HG03039 (cell line): ENCODE data around the gene SPOCK1.
"Not testable (repeated sequence)": the region's sequence is repeated elsewhere in the genome, so short reads cannot be mapped to it uniquely, and the experiment has no call there.

Experiments used
- ATAC-seq: cut with Tn5 transposase; IDR thresholded peaks from one replicate; pipeline ENCODE4 v1.9.1; 2021; ENCODE audit warnings: mild to moderate bottlenecking, moderate library complexity; ENCODE audit not compliant: unreplicated experiment

The SPOCK1 gene

DNA sequence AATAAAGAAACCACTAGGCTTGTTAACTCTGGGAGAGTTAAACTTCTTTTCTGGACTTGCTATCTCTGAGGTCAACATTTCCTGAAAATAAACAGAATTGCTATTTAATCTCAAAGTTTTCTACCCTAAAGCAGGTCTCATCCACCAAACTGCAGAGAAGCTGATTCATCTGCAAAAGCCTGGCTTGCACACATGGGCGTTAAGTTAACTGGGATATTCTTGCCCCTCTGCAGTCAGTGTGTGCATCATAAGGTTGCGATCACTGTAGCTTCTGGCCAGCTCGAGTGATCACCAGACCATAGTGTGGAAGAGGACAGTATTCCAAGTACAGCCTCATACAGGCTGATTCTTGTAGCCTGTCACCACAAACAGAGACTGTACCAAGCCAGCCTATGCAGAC, 99.2 kb downstream of the SPOCK1 start:
- ATAC-seq: no peak

DNA sequence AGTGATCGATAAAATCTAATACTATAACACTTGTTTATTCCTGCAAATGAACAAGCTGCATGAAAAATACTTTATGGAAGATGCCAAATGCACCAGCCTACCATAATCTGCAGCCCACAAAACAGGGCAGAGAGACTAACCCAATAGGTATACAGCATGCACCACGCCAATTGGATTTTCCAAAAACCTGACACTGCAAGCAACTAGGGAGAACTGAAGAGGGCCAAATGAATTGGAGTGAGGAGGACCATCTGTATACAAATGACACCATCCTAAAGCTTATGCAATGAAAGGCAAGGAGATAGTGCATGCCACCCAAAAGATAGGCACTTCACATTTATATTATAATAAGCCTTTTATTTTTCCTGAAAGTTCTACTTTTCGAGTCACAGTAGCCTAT, 100.4 kb downstream of the SPOCK1 start:
- ATAC-seq: no peak

DNA sequence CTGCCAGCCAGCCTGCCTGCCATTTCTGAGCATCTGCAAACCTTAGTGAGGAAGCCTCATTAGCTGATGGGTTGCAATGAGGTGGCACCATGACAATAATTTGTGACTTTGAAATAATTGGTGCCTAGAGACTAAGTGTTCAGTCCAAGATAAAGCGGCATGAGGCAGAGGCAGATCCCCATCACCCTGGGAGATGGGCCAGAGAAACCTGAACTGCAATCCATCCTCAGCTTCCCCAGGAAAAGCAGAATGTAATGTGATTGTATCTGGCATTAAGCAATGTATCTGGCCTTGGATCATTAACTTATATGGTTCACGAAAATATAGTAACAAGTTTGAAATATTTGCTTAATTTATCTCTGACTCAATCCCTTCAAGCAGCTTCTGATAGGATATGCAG, 101.0 kb downstream of the SPOCK1 start:
- no peak for ATAC-seq

DNA sequence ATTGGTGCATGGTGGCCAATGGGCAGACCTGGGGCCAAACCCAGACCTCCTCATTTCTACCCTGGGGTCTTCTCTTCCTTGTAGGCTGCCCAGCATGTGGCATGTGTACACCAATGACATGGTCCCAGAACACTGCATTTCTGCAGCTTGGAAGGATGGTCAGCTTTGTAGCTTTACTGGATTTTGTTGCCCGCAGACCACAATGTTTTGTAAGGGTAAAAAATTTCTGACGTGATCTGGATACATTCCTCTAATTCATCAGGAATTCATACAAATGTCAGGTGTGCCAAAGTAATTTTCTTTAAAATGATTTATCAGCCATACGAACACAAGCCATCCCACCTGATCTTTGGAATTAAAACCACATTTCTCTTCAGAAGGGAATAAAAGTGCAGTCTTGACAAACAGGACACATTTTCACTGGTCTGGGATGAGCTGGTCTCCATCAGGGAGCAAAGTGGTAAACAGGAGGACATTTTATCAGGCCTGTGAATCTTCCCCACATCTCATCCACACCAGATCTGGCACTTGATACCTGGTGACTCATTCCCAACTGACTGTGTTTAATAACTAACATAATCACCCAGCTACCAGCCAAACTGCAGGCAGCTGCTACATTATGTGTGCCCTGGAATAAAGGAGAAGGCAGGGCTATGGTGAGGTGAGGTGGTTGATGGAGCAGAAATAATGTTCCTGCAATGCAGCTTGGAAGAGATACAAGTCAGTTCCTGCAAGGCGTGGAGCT, 103.9 kb downstream of the SPOCK1 start:
- ATAC-seq: no peak

DNA sequence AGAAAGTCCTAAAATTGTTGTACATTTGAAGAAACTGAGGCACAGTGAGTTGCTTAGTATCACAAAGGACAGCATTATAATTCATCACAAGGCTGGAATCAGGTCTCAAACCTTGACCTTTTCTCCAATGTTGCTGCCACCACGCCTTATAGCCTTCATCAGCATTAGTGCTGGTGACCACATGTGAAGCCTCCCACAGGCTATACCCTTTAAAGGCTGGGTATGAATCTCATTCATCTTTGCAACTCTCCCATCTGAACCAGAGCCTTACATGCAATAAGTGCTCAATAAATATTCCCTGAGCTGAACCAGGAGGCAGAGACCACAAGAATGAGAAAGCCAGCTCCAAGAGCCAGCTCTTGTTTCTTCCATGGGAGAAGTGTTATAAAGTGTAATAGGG, 104.7 kb downstream of the SPOCK1 start:
- ATAC-seq: no peak

DNA sequence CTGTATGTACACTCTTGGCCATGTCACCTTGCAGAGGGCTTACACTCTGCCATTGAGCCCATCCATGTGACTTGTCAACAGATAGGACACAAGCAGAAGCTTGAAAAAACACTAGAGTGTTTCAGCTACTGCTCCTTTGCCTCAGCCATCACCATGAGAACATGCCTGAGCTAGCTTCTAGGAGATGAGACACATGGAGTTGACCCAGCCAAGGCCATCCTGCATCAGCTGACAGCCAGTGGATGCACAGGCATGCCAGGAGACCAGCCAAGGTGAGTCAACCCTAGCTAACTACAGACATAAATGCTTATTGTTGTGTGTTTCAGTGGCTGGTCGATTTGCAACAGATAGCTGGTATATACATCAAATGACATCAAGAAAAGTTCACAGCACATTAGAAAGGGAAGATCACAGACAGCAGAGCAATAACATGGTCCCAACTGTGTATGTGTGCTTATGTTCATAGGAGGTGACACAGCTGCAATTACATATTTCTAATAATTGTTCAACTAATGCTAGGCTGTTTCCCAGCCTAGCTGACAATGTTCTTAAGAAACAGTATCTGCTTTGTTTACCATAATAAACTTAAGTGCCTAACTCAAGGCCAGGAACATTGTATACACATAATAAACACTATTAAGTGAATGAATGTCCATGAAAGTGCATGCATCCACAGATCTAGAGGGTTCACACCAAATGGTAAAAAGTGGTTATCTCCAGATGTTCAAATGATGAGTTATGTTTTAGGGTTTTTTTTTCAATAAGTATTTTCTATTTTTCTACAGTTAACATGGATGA, 105.7 kb downstream of the SPOCK1 start:
- ATAC-seq: no peak

DNA sequence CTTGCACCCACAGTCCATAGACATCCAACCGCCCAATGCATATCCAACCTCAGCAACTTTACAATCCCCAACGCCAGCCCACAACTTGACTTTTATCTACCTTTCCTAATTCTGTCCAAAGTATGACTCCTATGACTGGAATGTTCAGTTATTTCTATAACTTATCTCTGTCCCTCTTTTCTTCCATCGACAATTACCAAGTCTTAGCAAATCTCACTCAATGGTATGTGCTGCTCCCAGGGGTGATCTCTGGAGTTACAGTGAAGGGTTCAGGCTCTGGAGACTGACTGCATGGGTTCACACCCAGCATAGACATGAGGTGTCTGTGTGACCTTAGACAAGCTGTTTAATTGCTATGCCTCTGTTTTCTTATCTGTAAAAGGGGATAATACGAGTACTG, 106.9 kb downstream of the SPOCK1 start:
- ATAC-seq: no peak

DNA sequence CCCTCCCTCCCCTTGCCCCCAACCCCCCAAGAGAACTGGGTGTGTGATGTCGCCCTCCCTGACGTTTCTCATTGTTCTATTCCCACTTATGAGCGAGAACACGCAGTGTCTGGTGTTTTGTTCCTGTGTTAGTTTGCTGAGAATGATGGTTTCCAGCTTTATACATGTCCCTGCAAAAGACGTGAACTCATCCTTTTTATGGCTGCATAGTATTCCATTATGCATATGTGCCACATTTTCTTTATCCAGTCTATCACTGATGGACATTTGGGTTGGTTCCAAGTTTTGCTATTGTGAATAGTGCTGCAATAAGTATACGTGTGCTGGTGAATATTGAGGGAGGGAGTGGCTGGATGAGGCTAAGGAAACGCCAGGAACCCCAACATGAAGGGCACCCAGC, 108.1 kb downstream of the SPOCK1 start:
- not testable (repeated sequence) for ATAC-seq

DNA sequence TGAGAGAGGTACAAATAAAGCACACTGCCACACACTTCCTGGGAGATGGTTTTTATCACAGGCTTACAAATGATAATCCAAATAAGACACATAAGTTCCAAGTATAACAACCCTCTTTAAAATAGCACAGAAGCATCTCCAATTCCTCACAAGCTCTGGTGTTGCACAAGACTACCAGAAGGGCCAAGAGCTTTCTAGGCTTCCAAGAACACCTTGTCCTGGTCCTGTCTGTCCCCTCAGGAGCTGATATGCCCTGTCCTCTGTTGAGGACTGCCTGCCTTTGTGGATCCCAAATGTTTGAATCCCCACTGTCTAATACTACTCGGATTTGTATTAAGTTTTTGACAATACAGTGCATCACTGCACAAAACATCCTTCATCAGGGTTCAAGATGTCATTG, 110.1 kb downstream of the SPOCK1 start:
- ATAC-seq: no peak

DNA sequence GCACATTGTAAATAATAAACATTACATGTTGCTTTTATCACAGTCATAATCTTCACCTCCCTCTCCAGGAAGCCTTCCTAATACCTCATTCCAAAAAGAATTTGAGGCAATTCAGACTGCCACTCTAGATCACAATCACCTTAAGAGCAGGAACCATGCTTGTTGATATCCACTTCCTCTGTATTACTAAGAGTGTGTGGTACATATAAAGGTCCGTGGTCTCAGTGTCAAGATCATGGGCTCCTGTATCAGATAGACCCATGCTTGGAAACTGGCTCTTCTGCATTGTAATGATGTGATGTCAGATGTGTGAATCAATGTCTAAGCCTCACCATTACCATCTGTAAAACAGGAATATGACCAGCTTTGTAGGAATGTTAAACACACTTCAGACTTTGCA, 114.1 kb downstream of the SPOCK1 start:
- ATAC-seq: no peak

DNA sequence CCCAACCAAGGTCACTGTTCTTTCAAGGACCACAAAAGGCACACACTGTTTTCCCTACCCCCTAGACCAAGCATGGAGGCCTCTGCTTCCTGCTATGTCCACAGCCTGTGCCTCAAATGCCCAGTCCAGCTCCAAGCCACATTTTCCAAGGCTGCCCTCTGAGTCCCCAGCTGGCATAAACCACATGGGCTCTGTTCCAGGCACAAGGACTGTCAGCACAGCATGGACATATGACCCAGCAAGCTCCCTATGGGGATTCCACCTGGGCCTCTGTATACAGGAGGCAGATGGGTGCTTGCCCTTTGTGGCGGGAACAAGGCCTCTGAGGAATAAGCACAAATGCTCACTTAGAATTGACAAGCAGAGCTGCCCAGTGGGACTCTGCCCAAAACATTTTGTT, 115.2 kb downstream of the SPOCK1 start:
- no peak for ATAC-seq

DNA sequence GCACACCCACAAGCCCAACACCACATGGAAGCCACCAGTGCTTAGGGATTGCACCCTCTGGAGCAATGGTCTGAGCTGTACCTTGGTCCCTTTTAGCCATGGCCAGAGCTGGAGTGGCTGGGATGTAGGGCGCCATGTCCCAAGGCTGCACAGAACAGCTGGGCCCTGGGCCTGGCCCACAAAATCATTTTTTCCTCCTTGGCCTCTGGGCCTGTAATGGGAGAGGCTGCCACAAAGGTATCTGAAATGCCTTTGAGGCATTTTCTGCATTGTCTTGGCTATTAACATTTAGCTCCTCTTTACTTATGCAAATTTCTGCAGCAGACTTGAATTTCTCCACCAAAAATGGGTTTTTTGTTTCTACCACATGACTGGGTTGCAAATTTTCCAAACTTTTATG, 117.6 kb downstream of the SPOCK1 start:
- ATAC-seq: no peak

DNA sequence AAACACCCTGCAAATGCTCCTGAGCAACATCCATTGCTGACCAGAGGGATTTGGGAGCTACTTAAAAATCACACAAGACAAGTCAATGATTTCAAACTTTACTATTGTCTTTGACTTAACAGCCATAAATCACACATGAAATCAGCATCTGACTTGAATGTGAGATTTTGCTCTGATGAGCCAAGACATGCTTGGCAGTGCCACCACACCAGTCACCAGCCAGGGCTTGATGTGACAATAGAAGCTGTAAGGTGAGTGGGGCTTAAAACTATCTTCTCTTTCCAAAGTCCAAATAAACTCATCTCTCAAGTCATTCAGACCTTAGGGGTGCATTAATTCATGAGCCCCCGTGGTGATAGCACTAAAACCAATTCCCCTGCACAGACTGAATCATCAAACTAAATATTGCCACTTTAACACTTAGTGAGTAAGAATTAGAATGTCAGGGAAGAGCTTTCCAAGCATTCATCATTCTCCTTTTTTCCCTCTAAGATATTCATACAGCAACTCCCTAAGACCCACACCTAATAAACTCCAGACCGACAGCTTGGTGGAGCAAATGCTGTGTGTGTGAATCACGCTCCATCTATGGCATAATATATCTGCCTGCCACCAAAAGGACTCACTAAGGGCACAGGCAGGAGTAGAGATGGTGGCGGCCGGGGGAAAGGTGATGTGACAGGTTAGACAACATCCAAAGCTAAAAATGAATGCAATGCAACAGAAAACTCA, 119.4 kb downstream of the SPOCK1 start:
- ATAC-seq: no peak

DNA sequence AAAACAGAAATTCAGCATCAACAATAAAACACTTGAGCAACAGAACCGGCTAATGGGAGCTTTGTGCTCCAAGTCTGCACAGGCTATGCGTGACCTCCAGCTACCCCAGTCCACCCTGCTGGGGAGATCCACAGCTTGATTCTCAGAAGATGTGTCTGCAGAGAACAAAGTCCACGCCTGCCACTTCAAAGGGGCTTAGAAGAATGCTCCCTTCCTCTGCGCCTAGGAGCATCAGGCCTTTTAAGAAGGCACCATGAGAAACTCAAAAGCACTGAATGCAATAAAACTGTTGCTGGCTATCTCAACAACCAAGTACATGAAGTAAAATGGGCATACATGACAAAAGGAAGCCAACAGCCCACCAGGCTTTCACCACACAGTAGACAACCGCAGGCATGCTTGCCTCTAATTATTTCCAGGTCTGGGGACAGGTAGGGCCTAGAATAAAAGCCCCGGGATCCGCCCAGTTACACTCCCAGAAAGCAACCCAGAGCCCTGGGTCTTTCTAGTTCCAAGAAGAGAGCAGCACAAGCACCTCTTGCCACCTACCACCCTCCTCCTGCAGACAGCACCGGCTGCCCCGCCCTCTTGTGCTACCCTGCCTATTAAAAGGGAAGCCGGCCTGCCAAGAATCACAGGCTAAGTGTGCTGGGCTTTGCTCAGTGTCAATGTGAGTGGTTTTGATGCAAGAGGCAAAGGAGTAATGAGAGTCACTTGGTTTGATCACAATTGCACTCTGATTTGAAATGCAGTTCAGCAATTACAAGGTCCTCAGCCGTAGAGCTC, 123.2 kb downstream of the SPOCK1 start:
- ATAC-seq: no peak

DNA sequence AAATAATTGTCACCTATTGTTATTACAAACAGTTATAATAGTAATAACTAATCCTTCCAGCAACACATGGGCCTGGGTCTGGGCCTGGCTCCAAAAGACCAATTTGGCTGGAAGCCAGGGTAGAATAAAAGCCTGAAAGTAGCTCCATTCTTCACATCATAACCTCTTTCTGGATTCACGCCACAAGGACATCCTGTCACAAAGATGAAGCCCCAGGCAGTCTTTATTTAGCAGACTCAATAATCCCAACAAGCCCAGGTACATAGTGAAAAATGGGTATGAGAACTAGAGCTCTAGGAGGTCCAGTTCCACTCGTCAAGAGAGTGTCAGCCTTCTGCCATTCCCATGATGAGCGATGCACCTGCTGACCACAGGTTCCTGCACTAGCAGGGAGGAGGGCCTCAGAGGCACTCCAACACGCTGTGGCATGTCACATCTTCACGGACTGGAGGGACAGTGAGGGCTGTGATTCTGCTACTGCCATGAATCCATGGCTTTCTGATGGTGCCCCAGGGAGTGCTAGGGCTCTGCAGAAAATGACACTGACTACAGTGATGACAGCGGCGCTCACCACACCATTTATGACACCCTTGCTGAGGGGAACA, 124.9 kb downstream of the SPOCK1 start:
- no peak for ATAC-seq

DNA sequence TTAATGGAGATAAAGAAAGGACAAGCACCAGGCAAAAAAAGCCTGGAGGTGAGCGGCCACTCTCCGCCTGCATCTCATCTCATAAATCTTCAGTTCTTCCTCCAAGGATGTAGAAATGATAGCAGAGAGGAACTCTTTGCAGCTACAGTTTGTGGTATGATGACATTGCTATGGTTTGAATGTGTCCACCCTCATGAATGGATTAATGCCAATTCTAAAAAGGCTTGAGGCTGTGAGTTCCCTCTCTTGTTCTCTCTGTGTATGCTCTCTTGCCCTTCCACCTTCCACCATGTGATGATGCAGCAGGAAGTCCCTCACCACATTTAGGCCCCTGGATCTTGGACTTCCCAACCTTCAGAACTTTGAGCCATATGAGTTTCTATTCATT, 126.4 kb downstream of the SPOCK1 start:
- ATAC-seq: no peak

DNA sequence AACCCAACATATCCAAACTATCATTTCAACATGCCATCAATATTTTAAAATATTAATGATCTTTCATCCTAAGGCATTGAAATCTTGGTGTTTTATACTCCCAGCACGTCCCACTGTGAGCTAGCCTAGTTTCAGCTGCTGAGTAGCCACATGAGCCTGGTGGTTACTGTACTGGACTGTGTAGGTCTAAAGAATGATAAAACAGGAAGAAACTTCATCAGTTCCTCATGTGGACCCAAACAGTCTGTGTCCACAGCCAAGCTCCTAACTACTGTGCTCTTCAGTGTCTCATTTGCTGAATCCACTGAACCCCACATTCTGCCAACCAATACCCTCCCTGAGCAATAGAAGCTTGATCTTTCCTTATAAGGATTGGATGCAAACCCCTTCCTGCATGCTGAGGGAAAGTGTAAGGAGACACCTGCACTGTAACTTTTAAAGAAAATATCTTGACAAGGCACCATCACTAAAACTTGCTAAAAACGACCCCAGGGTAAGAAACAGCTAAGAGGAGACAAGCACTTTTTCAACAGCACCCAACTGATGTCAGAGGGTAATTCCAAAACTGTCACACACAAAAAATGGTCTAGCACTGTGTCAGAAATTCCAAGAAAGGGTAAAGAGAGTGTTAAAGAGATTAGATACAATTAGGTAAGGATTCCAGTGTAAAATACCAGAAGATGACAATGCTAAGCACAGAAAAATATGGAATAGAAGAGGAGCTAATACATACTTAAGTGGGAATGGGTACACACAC, 126.9 kb downstream of the SPOCK1 start:
- ATAC-seq: no peak

DNA sequence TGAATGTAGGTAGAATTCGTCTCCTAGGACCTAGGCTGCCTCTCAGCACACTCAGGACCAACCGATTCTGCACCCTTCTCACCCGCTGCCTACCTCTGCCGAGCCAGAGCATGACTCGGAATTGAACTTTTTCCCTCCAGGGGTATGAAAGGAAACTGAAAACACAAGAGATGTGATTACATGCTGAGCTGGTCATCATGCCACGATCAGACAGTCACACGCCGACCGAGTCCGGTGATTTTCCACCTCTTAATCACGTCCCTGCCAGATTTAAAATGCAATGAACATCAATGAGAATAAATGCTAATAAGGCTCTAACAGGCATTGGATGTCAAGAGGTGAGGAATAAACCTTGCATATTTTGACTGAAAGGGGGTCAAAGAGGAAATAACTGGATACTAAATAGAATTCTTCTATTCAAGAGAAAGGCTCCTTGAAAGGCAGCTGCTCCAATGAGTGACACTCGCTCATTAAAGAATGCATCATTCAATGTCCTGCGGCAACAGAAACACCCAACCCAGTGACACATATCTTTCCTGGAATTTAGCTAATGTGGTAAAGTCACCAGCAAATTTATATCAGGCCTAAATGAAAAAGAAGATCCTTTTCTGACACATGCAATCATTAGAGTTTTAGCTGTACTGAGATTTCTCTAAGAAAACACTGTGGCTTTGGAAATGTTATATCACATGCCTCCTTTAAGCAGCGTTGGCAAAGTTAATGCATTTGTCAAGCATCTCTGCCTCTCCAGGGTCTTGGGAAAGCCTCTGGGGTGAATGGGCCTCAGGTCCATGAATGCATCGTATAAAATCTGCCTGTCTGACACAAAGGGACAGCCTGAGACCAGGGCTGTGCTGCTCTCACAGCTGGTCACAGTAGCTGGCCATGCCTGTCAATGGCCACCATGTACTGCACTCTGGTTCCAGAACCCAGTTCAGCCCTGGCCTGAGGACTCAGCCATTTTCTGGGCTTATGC, 128.7 kb downstream of the SPOCK1 start:
- no peak for ATAC-seq

DNA sequence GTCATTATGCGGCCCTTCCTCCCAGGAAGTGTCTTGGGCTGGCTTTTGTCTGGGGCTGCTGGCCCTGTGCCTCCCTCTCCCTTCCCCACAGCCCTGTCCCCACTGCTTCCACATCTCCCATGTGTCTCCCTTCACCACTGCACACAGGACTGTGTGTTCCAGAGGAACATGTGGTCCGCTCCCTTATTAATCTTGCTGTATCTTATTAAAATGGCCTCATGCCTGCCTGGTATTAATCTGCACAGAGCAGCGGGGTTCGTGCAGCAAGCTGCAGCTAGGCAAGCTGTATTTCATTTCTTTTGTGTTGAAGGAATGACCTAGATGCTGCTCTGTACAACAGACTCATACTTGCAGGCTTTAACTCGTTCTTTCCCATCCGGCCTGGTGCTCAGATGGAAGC, 130.5 kb downstream of the SPOCK1 start:
- ATAC-seq: no peak
